ENCODE measurements around the gene MC1R.

DNA sequence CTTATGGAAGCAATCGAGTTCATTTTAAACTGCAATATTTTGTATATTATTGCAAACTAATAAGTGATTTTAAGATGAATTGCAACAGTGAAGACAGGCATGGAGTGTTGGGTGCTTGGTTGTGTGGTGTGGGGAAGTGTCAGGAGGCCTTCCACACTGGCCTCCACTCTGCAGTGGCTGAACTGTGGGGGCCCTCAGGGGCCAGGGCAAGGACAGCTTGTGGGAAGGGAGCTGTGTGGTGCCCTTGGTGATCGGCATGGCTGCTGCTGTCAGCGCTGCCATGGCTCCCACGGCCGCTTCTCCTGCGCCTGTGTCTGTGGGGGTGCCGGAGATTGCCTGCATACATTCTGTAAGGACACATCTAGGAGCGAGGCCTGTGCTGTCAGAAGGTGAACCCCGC is 26.0 kb upstream of the MC1R start:
- TF ChIP-seq POLR2AphosphoS5 (IDR thresholded peaks at IDR 0.05) = no peak
- TF ChIP-seq, protein P1, sequence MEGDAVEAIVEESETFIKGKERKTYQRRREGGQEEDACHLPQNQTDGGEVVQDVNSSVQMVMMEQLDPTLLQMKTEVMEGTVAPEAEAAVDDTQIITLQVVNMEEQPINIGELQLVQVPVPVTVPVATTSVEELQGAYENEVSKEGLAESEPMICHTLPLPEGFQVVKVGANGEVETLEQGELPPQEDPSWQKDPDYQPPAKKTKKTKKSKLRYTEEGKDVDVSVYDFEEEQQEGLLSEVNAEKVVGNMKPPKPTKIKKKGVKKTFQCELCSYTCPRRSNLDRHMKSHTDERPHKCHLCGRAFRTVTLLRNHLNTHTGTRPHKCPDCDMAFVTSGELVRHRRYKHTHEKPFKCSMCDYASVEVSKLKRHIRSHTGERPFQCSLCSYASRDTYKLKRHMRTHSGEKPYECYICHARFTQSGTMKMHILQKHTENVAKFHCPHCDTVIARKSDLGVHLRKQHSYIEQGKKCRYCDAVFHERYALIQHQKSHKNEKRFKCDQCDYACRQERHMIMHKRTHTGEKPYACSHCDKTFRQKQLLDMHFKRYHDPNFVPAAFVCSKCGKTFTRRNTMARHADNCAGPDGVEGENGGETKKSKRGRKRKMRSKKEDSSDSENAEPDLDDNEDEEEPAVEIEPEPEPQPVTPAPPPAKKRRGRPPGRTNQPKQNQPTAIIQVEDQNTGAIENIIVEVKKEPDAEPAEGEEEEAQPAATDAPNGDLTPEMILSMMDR (IDR thresholded peaks at IDR 0.05) = no peak
- TF ChIP-seq POLR2A (IDR thresholded peaks at IDR 0.05) = no peak

Data from stomach (tissue), 4 donors.